GM06990 (cell line): Measurements from ENCODE around the gene SLC39A1.

Experiments
- DNase-seq: peaks from one replicate; pipeline ENCODE4 v3.0.0-alpha.2; 2011; ENCODE audit not compliant: insufficient read length; ENCODE audit errors: extremely low read depth
- H3K27me3 ChIP-seq: replicated peaks from 2 replicates; pipeline ENCODE4 v1.6.0; 2011; ENCODE audit warnings: low read length; ENCODE audit not compliant: control insufficient read depth, insufficient read depth
- H3K36me3 ChIP-seq: 2 replicates; pipeline ENCODE4 v1.5.1; 2011; ENCODE audit warnings: low read length; ENCODE audit not compliant: control insufficient read depth, insufficient read depth
- H3K4me3 ChIP-seq: replicated peaks from 2 replicates; pipeline ENCODE4 v1.5.1; 2011; ENCODE audit warnings: low read depth, mild to moderate bottlenecking, control low read depth, low read length
- CTCF ChIP-seq: IDR thresholded peaks from 2 replicates; pipeline ENCODE4 v1.5.1; 2011; ENCODE audit warnings: low read length, control low read depth, mild to moderate bottlenecking, inconsistent platforms; ENCODE audit not compliant: insufficient read depth, poor library complexity, severe bottlenecking

Gene SLC39A1

GRCh38 chr1:153978274-153978909 is 15.1 kb upstream of the SLC39A1 start:
- no peak for DNase-seq
- Histone ChIP-seq H3K27me3 (no peaks in the 10 kb centered on the region), H3K4me3 (peak overlapping the region; percentile 97), H3K36me3 (peaks cover 18% of the 10 kb centered on the region)
- TF ChIP-seq CTCF = no peak

GRCh38 chr1:153977250-153978240 is 14.2 kb upstream of the SLC39A1 start, which contains the start of gene JTB:
Gene JTB, minus strand, starts transcription at chr1:153977674. Its CDS starts 422 bp downstream, at chr1:153977252.
- peak; percentile 73 for DNase-seq
- Histone ChIP-seq H3K4me3 (peak within 1 kb of the TSS; percentile 97), H3K27me3 (no peaks in the 10 kb centered on the region), H3K36me3 (peaks cover 22% of the 10 kb centered on the region)
- TF ChIP-seq CTCF = no peak

GRCh38 chr1:153976819-153977249 is 13.5 kb upstream of the SLC39A1 start:
- H3K4me3 ChIP-seq = peak overlapping the region; percentile 97
- H3K36me3 ChIP-seq = peaks cover 24% of the 10 kb centered on the region
- TF ChIP-seq CTCF = no peak
- no peak for DNase-seq
- no peaks in the 10 kb centered on the region for H3K27me3 ChIP-seq

- Histone ChIP-seq H3K36me3 (peaks cover 24% of the 10 kb centered on the region), H3K4me3 (no peak overlapping the region), H3K27me3 (no peaks in the 10 kb centered on the region)
- no peak for DNase-seq
- no peak for TF ChIP-seq CTCF
Observed at GRCh38 chr1:153973525-153973924, 10.2 kb upstream of the SLC39A1 start.

- peaks cover 24% of the 10 kb centered on the region for H3K36me3 ChIP-seq
- DNase-seq = no peak
- no peaks in the 10 kb centered on the region for H3K27me3 ChIP-seq
- TF ChIP-seq CTCF = no peak
- H3K4me3 ChIP-seq = no peak overlapping the region
Observed at GRCh38 chr1:153973071-153973470, 9.7 kb upstream of the SLC39A1 start.
